ENCODE results near the gene C1orf87.

GRCh38 chr1:60088620-60089155 lies 15.1 kb upstream of the C1orf87 start:
- no peak for TF ChIP-seq CTCF (IDR thresholded peaks at IDR 0.05; ENCODE audit: insufficient read depth, low read length, poor library complexity, severe bottlenecking)
- no peak for TF ChIP-seq EZH2phosphoT487 (conservative IDR thresholded peaks at IDR 0.05; ENCODE audit: low read length)

Data from SU-DHL-6 (cell line).